ENCODE measurements around the gene TMSB4Y. TPM values are rescaled to one million over a fixed set of nuclear protein-coding genes. Genes with fewer than 3 reads are reported as not detected.

Gene TMSB4Y
- not detected for total RNA-seq

DNA sequence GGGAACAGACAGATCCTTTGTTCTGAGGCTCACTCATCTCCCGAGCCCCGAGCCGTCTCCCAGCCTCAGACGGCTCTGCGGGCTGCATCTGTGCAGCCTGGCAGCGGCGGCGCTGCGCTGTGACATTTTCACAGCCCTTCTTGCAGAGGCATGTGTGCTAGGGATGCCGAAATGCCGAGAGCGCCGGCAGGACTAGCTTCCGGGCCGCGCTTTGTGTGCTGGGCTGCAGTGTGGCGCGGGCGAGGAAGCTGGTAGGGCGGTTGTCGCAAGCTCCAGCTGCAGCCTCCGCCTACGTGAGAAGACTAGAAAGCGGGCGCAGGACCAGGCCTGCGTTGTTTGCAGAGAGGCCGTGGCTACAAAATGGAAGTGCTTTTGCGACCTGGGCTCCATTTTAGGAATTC, at the start of gene TMSB4Y:
TSS of gene TMSB4Y (plus strand) at position 332 of the 401 bp plus-strand sequence.

Other genes with a start within 250 kb of the TMSB4Y start
- gene UTY, start 223.9 kb upstream of the TMSB4Y start, total RNA-seq, result not detected